Astrocyte of the spinal cord (primary cell): ENCODE results near the gene GPR146.

Experiments
- DNase-seq: peaks from one replicate; pipeline ENCODE4 v3.0.0; 2011; ENCODE audit warnings: low read depth, low spot score
- H3K4me3 ChIP-seq: 2 replicates; pipeline ENCODE4 v1.5.1; 2011; ENCODE audit warnings: low read depth, mild to moderate bottlenecking, low read length, moderate library complexity
- in situ Hi-C: cut with HindIII; loops from 2 replicates; pipeline ENCODE4 v1.10.0; 2017; ENCODE audit warnings: low sequenced_read_pairs
- TF ChIP-seq, protein P1 (sequence below): IDR thresholded peaks from 2 replicates; pipeline ENCODE4 v1.5.1; 2012; ENCODE audit warnings: low read depth, mild to moderate bottlenecking, low read length, inconsistent platforms

GPR146 gene

GRCh38 chr7:1012716-1013095 is 31.6 kb upstream of the GPR146 start:
- in situ Hi-C loops = no loop called here

DNA sequence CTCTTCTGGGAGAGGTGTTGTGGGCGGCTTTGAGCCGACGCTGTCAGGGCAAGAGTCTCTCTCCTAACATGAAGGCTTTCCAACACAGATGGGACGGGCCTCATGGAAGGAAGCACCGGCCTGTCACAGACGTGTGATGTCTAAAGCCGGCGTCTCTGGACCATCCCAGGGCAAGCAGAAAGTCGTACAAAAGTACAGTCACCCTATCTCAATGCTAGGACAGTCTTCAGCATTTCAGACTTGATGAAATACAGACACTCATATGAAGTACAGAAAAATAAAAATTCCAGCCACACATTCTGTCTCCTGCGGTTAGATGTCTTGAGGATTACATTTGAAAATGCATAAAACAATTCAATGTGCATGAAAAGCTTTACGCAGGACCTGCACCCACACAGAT is 30.8 kb upstream of the GPR146 start:
- TF ChIP-seq, protein P1, sequence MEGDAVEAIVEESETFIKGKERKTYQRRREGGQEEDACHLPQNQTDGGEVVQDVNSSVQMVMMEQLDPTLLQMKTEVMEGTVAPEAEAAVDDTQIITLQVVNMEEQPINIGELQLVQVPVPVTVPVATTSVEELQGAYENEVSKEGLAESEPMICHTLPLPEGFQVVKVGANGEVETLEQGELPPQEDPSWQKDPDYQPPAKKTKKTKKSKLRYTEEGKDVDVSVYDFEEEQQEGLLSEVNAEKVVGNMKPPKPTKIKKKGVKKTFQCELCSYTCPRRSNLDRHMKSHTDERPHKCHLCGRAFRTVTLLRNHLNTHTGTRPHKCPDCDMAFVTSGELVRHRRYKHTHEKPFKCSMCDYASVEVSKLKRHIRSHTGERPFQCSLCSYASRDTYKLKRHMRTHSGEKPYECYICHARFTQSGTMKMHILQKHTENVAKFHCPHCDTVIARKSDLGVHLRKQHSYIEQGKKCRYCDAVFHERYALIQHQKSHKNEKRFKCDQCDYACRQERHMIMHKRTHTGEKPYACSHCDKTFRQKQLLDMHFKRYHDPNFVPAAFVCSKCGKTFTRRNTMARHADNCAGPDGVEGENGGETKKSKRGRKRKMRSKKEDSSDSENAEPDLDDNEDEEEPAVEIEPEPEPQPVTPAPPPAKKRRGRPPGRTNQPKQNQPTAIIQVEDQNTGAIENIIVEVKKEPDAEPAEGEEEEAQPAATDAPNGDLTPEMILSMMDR = no peak
- no peak overlapping the region for H3K4me3 ChIP-seq
- DNase-seq = no peak
- in situ Hi-C loops = no loop called here

More at GRCh38 chr7:1012716-1013095, 31.6 kb upstream of the GPR146 start:
- DNase-seq = no peak
- H3K4me3 ChIP-seq = no peak overlapping the region
- TF ChIP-seq, protein P1 = no peak

DNA sequence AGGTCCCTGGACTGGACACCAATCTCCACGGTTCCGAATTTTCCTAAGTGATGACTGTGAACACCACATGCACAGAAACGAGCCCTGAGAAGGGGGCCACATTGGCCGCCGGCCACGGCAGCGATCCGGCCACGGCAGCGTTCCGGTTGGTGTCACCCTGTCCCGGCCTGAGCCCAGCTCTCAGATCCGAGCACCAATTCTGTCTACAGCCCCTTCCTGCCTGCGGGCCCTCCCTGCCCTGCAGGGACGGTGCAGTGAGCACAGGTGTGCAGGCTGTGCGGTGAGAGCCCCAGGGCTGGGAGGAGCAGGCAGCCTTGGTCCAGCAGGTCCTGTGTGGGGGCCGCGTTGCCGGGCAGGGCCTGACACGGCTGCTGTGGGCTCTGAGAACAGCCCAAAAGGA is 29.7 kb upstream of the GPR146 start:
- in situ Hi-C loops = no loop called here
- TF ChIP-seq, protein P1 = no peak
- no peak for DNase-seq
- no peak overlapping the region for H3K4me3 ChIP-seq

- H3K4me3 ChIP-seq = no peak overlapping the region
- in situ Hi-C loops = no loop called here
Observed at GRCh38 chr7:1015196-1016121, 28.9 kb upstream of the GPR146 start.

DNA sequence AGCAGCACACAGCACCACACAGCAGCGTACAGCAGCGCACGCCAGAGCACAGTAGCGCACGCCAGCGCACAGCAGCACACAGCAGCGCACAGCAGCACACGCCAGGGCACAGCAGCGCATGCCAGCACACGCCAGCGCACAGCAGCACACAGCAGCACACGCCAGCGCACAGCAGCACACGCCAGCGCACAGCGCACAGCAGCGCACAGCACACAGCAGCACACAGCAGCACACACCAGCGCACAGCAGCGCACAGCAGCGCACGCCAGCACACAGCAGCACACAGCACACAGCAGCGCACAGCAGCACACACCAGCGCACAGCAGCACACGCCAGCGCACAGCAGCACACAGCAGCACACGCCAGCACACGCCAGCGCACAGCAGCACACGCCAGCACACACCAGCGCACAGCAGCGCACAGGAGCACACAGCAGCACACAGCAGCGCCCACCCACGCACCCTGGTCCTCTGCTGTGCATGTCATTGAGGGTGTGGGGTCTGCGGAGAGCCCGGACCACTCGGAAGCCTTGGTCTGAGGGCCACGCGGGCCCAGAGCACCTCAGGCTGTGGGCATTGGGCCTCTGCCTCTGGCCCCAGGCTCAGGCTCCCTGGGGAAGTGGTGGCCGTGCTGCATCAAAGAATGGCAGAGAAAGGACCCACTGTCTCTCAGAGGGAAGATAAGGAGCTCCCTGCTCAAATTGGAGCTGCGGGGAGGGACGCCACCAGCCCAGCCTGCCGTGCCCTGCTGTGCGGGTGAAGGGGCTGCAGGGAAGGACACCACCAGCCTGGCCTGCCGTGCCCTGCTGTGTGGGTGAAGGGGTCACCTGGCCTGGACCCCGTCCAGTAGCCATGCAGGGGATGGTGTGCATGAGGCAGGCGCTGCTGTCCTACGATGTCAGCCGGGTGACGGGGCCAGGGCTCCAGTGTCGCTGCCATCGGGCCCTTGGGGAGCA is 27.5 kb upstream of the GPR146 start:
- no peak for DNase-seq
- TF ChIP-seq, protein P1 = no peak
- no peak overlapping the region for H3K4me3 ChIP-seq
- in situ Hi-C loops = no loop called here

More at GRCh38 chr7:1015196-1016121, 28.9 kb upstream of the GPR146 start:
- TF ChIP-seq, protein P1 = no peak
- no peak for DNase-seq

DNA sequence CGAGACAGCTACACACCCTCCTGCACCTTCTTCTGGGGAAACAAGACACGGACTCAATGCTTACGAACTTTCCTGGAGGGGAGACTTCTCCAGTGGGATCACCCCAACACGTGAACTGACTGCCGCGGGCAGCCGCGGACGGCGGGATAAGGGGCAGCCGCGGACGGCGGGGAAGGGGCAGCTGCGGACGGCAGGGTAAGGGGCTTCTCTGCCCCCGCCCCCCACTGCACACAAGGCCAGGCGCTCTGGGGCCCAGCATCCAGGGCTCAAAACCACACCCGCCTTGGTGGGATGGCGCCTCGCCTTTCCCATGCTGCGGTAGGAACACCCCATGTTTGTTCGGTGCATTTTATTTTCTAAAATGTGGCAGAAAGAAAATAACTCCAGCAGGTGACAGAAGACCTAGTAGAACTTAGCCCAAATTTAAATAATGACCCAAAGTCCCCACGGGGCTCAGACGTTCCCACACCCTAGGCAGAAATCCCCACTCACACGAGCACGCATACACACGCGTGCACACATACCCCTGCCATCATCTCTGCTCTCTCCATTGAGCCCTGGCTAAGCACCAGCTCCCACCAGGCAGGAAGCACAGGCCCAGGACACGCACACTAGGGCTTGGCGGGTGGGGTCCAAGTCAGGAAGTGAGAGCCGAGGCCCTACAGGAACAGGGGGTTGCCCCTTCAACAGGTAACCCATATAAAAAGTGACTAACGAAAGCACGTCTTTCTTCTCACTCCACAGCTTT is 26.6 kb upstream of the GPR146 start:
- TF ChIP-seq, protein P1 = no peak
- DNase-seq = no peak
- H3K4me3 ChIP-seq = no peak overlapping the region
- in situ Hi-C loops = no loop called here
